Measurements from ENCODE around the gene PLD2. TPM values are rescaled to one million over a fixed set of nuclear protein-coding genes. Genes with fewer than 3 reads are reported as not detected.
"Not testable (repeated sequence)": the region's sequence is repeated elsewhere in the genome, so short reads cannot be mapped to it uniquely, and the experiment has no call there.

Gene PLD2
- total RNA-seq, 1 donor from 2014 or later: 16.6 TPM

GRCh38 chr17:4856937-4857314, 50.0 kb downstream of the PLD2 start:
- no peak for DNase-seq (ENCODE audit: low spot score)

GRCh38 chr17:4857347-4857746, 50.4 kb downstream of the PLD2 start:
- DNase-seq (ENCODE audit: low spot score): not testable (repeated sequence)

GRCh38 chr17:4858068-4858881, 51.3 kb downstream of the PLD2 start:
- DNase-seq (ENCODE audit: low spot score): no peak

- DNase-seq (ENCODE audit: low spot score): peak; percentile 47
Measured at GRCh38 chr17:4858882-4859260, 51.9 kb downstream of the PLD2 start.

- DNase-seq (ENCODE audit: low spot score): no peak
Measured at GRCh38 chr17:4859816-4860625, 53.1 kb downstream of the PLD2 start.

- no peak for DNase-seq (ENCODE audit: low spot score)
Measured at GRCh38 chr17:4860651-4861050, 53.7 kb downstream of the PLD2 start.

- DNase-seq (ENCODE audit: low spot score): no peak
Measured at GRCh38 chr17:4861052-4861451, 54.1 kb downstream of the PLD2 start.

GRCh38 chr17:4862720-4863119, 55.8 kb downstream of the PLD2 start:
- no peak for DNase-seq (ENCODE audit: low spot score)

- no peak for DNase-seq (ENCODE audit: low spot score)
Measured at GRCh38 chr17:4863321-4863720, 56.4 kb downstream of the PLD2 start.

- DNase-seq (ENCODE audit: low spot score): not testable (repeated sequence)
Measured at GRCh38 chr17:4867535-4867934, 60.6 kb downstream of the PLD2 start.

GRCh38 chr17:4869058-4869998, 62.4 kb downstream of the PLD2 start:
- not testable (repeated sequence) for DNase-seq (ENCODE audit: low spot score)

GRCh38 chr17:4870855-4871254, 63.9 kb downstream of the PLD2 start:
- no peak for DNase-seq (ENCODE audit: low spot score)

- DNase-seq (ENCODE audit: low spot score): no peak
Measured at GRCh38 chr17:4872786-4873185, 65.8 kb downstream of the PLD2 start.

Other genes with a start within 250 kb of the PLD2 start
- gene GGT6, start 246.6 kb upstream of the PLD2 start, total RNA-seq (ENCODE audit: insufficient read depth, low replicate concordance): 1.4 TPM
- 11.3 TPM for gene SMTNL2, start 222.6 kb upstream of the PLD2 start, total RNA-seq (ENCODE audit: insufficient read depth, low replicate concordance)
- gene ALOX15, start 165.5 kb upstream of the PLD2 start, total RNA-seq (ENCODE audit: insufficient read depth, low replicate concordance): not detected
- 16.1 TPM for gene PELP1, start 103.0 kb upstream of the PLD2 start, total RNA-seq (ENCODE audit: insufficient read depth, low replicate concordance)
- 3.1 TPM for gene ARRB2, start 96.5 kb upstream of the PLD2 start, total RNA-seq (ENCODE audit: insufficient read depth, low replicate concordance)
- gene MED11, start 75.7 kb upstream of the PLD2 start, total RNA-seq (ENCODE audit: insufficient read depth, low replicate concordance): 5.3 TPM
- gene ZMYND15, start 67.3 kb upstream of the PLD2 start, total RNA-seq (ENCODE audit: insufficient read depth, low replicate concordance): not detected
- 2.4 TPM for gene CXCL16, start 67.2 kb upstream of the PLD2 start, total RNA-seq (ENCODE audit: insufficient read depth, low replicate concordance)
- not detected for gene TM4SF5, start 35.3 kb upstream of the PLD2 start, total RNA-seq (ENCODE audit: insufficient read depth, low replicate concordance)
- gene VMO1, start 20.8 kb upstream of the PLD2 start, total RNA-seq (ENCODE audit: insufficient read depth, low replicate concordance): not detected
- gene GLTPD2, start 18.2 kb upstream of the PLD2 start, total RNA-seq (ENCODE audit: insufficient read depth, low replicate concordance): not detected
- 32.7 TPM for gene PSMB6, start 11.0 kb upstream of the PLD2 start, total RNA-seq (ENCODE audit: insufficient read depth, low replicate concordance)
- 10.1 TPM for gene MINK1, start 26.2 kb downstream of the PLD2 start, total RNA-seq (ENCODE audit: insufficient read depth, low replicate concordance)
- 11.3 TPM for gene C17orf107, start 92.4 kb downstream of the PLD2 start, total RNA-seq (ENCODE audit: insufficient read depth, low replicate concordance)
- gene CHRNE, start 95.9 kb downstream of the PLD2 start, total RNA-seq (ENCODE audit: insufficient read depth, low replicate concordance): not detected
- 0.72 TPM for gene GP1BA, start 125.1 kb downstream of the PLD2 start, total RNA-seq (ENCODE audit: insufficient read depth, low replicate concordance)
- 28.9 TPM for gene SLC25A11, start 132.9 kb downstream of the PLD2 start, total RNA-seq (ENCODE audit: insufficient read depth, low replicate concordance)
- 10.8 TPM for gene RNF167, start 133.1 kb downstream of the PLD2 start, total RNA-seq (ENCODE audit: insufficient read depth, low replicate concordance)
- gene PFN1, start 141.4 kb downstream of the PLD2 start, total RNA-seq (ENCODE audit: insufficient read depth, low replicate concordance): 339 TPM
- gene ENO3, start 144.0 kb downstream of the PLD2 start, total RNA-seq (ENCODE audit: insufficient read depth, low replicate concordance): 12.0 TPM
- 40.2 TPM for gene SPAG7, start 160.7 kb downstream of the PLD2 start, total RNA-seq (ENCODE audit: insufficient read depth, low replicate concordance)
- 1.7 TPM for gene CAMTA2, start 180.5 kb downstream of the PLD2 start, total RNA-seq (ENCODE audit: insufficient read depth, low replicate concordance)
- 2.9 TPM for gene INCA1, start 190.4 kb downstream of the PLD2 start, total RNA-seq (ENCODE audit: insufficient read depth, low replicate concordance)
- 35.6 TPM for gene KIF1C, start 190.8 kb downstream of the PLD2 start, total RNA-seq (ENCODE audit: insufficient read depth, low replicate concordance)
- 1.4 TPM for gene SLC52A1, start 228.3 kb downstream of the PLD2 start, total RNA-seq (ENCODE audit: insufficient read depth, low replicate concordance)

Measured in umbilical cord (tissue), 2 donors.